ENCODE measurements around the gene EFNA3. TPM values are rescaled to one million over a fixed set of nuclear protein-coding genes. Genes with fewer than 3 reads are reported as not detected.

The EFNA3 gene
- total RNA-seq, 3 donors from 2014 or later = 2.1 to 17.4 (median 5.6) TPM

GRCh38 chr1:155072531-155073289 lies 5.9 kb upstream of the EFNA3 start:
- DNase-seq (peak in 2 of 3 donors; percentile 20 to 22), ATAC-seq (no peak)
- intact Hi-C loops (cut with DNase I, micrococcal nuclease) = no loop called here
- H3K4me3 ChIP-seq = no peak overlapping the region
- TF ChIP-seq CTCF (IDR thresholded peaks at IDR 0.05) = no peak
- H3K36me3 ChIP-seq (ENCODE audit: low read depth) = no peaks in the 10 kb centered on the region
- H3K9me3 ChIP-seq = no peaks in the 10 kb centered on the region
- H3K4me1 ChIP-seq (ENCODE audit: low read depth) = peaks cover 16% of the 10 kb centered on the region

GRCh38 chr1:155073377-155074242 lies 5.0 kb upstream of the EFNA3 start:
- ATAC-seq (no peak), DNase-seq (peak; percentile 3 to 29 (median 20))
- Histone ChIP-seq H3K36me3 (ENCODE audit: low read depth) (no peaks in the 10 kb centered on the region), H3K9me3 (no peaks in the 10 kb centered on the region), H3K4me1 (ENCODE audit: low read depth) (peaks cover 16% of the 10 kb centered on the region), H3K4me3 (no peak overlapping the region)
- TF ChIP-seq CTCF (IDR thresholded peaks at IDR 0.05) = no peak
- intact Hi-C loops (cut with DNase I, micrococcal nuclease) = no loop called here

GRCh38 chr1:155075535-155075934 lies 3.1 kb upstream of the EFNA3 start:
- intact Hi-C loops (cut with DNase I, micrococcal nuclease) = no loop called here
- H3K9me3 ChIP-seq = no peaks in the 10 kb centered on the region

GRCh38 chr1:155076371-155076770 lies 2.3 kb upstream of the EFNA3 start:
- no peak for TF ChIP-seq CTCF (IDR thresholded peaks at IDR 0.05)
- Histone ChIP-seq H3K4me3 (no peak overlapping the region), H3K36me3 (ENCODE audit: low read depth) (no peaks in the 10 kb centered on the region), H3K9me3 (no peaks in the 10 kb centered on the region), H3K4me1 (ENCODE audit: low read depth) (peaks cover 29% of the 10 kb centered on the region)
- intact Hi-C loops (cut with DNase I, micrococcal nuclease) = no loop called here
- ATAC-seq (no peak), DNase-seq (peak in 1 of 3 donors; percentile 3)

More at GRCh38 chr1:155075535-155075934, 3.1 kb upstream of the EFNA3 start:
- no peaks in the 10 kb centered on the region for H3K36me3 ChIP-seq (ENCODE audit: low read depth)
- no peak overlapping the region for H3K4me3 ChIP-seq
- DNase-seq = peak in 2 of 3 donors; percentile 8 to 40
- H3K4me1 ChIP-seq (ENCODE audit: low read depth) = peaks cover 24% of the 10 kb centered on the region
- no peak for ATAC-seq
- no peak for TF ChIP-seq CTCF (IDR thresholded peaks at IDR 0.05)

GRCh38 chr1:155077346-155077745 lies 1.3 kb upstream of the EFNA3 start:
- Histone ChIP-seq H3K36me3 (ENCODE audit: low read depth) (no peaks in the 10 kb centered on the region), H3K4me3 (no peak overlapping the region), H3K9me3 (no peaks in the 10 kb centered on the region), H3K4me1 (ENCODE audit: low read depth) (peaks cover 36% of the 10 kb centered on the region)
- DNase-seq (peak in 2 of 3 donors; percentile 24 to 30), ATAC-seq (no peak)
- TF ChIP-seq CTCF (IDR thresholded peaks at IDR 0.05) = no peak
- intact Hi-C loops (cut with DNase I, micrococcal nuclease) = no loop called here
